HG02938 (cell line): ENCODE measurements around the gene TMTC2.

Source experiments
- ATAC-seq: cut with Tn5 transposase; IDR thresholded peaks from one replicate; pipeline ENCODE4 v1.9.1; 2021; ENCODE audit warnings: mild to moderate bottlenecking, moderate library complexity; ENCODE audit not compliant: unreplicated experiment

Gene TMTC2

GRCh38 chr12:82686168-82687020, at the start of gene TMTC2:
Gene TMTC2 (plus strand): TSS chr12:82686906.
- ATAC-seq: peak; percentile 79

GRCh38 chr12:82638324-82638723, 48.4 kb upstream of the TMTC2 start:
- peak; percentile 84 for ATAC-seq

DNA sequence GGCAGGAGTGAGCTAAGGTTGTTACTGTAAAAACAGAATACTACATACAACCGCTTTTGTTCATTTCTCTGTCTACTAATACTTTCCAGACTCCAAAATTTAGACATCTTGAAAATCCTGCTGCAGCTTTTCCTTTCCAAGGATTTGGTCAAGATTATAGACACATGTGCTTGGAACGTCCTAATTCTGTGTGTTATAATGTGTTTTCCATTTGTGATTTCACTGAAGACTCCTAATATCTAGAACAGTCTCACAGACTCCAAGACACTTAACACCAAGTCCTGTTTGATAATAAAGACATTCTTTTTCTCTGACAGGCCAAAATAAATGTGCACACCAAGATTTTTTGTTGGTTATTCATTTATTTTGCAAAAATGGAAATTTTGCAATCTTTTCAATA, 41.8 kb upstream of the TMTC2 start:
- no peak for ATAC-seq

DNA sequence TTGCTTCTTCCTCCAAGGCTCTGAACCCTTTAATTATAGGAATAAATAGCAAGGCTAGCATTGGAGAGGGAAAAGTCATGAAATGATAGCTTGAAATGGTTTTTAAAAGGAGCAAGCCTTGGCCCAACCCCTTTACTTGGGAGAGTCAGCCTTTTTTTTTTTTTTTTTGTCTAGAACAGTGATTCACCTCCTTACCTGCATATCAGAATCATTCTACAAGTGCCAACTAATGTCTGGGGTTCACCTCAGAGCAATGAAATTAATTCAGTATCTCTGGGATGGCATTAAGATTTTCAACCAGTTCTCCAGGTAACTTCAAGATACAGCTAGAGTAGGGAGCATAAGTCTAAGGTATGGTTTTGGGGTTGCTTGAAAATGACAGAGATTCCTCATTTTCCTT, 41.3 kb upstream of the TMTC2 start:
- no peak for ATAC-seq

DNA sequence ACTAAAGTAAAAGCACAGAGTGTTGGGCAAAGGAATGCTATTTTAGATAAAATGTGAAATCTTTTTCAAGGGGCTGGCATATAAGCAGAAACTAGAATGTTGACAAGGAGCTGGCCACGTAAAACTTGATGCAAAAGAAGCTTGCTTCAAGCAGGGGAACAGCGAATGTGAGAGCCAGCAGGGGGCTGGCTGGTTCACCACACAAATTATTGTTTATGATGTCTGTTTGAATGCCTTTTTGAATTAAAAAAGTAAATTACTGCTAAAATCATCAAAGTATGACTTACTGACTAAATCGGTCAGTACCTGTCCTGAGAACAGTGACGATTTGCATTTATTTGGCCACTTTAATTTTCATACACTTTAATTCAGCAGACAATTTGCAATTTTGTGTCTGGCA, 38.9 kb upstream of the TMTC2 start:
- ATAC-seq: no peak

- ATAC-seq: peak; percentile 41
Observed at GRCh38 chr12:82648259-82648909, 38.3 kb upstream of the TMTC2 start.

DNA sequence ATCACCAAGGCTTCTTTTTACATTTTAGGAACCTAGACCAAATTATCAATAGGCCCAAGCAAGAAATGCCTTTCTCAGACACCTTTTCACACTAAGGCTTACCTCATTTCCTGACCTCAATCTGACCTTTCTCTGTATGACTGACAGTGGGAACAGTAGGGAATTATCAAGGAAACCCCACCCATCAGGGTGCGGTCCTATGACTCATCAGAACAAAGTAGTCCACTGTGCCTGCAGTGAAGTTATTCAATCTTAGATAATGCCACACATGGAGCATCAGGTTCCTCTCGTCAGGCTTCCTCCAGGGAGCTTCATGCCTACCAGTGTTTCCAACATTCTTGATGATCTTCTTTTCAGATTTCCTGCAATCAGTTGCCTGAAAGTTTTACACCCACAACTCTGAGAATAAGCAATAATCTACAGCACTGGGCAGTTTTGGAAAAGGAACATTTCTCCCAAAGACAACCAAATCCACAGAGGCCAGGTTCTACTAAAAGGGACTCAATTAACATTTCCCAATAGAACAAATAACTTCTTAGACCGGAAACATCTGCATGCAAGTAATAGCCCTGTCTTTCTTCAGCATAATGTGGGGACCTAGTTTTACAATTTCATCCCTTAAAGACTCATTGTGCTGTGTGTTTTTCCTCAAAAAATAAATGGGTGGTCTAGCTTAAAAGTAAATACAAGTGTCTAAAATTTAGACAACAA, 35.9 kb upstream of the TMTC2 start:
- peak; percentile 76 for ATAC-seq

GRCh38 chr12:82651489-82651888, 35.2 kb upstream of the TMTC2 start:
- ATAC-seq: no peak

- no peak for ATAC-seq
Observed at GRCh38 chr12:82652071-82652470, 34.6 kb upstream of the TMTC2 start.

GRCh38 chr12:82655751-82656150, 31.0 kb upstream of the TMTC2 start:
- no peak for ATAC-seq

- no peak for ATAC-seq
Observed at GRCh38 chr12:82659343-82660207, 27.1 kb upstream of the TMTC2 start.

- ATAC-seq: no peak
Observed at GRCh38 chr12:82660541-82661325, 26.0 kb upstream of the TMTC2 start.

- no peak for ATAC-seq
Observed at GRCh38 chr12:82663893-82664292, 22.8 kb upstream of the TMTC2 start.

- no peak for ATAC-seq
Observed at GRCh38 chr12:82665142-82665923, 21.4 kb upstream of the TMTC2 start.

DNA sequence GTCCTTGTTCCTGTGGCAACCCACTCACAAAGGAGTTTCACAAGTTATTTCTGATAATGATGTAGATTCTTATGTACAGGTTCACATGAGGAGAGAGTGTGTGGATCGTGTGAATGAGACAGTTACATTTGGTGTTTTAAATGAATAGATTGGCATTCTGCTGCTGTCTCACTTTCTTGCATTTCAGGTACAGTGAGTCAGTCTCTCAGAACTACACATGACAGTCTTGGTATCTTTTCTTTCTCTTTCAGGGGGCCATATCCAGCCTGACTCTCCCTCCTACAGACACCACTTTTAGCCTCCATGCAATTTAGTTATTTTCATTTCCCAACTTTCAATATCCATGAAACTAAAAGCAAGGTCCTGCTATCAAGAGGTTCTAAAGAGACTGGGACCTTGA, 19.9 kb upstream of the TMTC2 start:
- ATAC-seq: no peak

DNA sequence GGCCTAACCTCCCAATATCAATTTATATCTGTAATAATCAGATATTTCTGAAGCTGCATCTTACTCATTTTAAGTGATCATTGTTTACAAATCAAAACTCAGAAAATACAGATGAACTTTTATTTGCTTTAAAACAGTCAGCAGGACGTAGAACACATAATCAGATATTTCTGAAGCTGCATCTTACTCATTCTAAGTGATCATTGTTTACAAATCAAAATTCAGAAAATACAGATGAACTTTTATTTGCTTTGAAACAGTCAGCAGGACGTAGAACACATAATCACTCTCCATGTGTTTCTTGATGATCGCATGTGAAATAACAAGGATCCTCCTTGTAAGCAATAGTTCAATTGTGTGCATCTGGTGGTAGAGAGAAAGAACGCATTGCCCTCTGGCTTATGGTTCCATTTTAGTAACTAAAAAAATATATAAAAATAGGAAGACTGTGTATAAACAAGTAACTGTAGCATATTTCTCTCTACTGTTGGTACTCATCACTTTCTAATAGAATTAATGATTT, 15.0 kb upstream of the TMTC2 start:
- ATAC-seq: no peak

DNA sequence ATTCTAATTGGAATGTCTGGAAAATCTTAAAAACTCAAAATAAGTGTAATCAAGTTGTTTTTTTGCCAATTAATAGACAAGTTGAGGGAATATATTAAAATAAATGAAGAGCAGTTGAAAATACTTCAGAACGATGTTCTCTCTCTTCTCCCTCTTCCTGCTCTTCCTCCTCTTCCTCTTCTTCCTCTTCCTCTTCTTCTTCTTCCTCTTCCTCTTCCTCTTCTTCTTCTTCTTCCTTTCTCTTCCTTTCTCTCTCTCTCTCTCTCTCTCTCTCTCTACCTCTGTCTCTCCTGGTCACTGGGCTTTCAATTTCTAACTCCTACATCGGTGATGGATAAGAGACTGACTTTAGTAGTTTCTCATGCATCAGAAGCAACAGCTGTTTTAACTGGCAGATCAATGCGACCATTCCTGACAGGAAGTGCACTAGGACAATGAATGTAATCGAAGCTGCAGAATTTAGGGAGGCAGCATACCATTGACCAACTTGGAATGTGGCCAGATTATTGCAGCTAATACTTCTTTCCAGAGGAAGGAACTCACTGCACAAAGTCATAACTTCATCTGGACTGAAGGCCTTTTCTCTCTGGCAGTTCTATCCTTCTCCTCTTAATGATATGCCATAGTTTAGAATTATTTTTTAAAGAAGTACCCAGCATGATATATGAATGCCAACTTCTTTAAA, 13.8 kb upstream of the TMTC2 start:
- ATAC-seq: no peak

DNA sequence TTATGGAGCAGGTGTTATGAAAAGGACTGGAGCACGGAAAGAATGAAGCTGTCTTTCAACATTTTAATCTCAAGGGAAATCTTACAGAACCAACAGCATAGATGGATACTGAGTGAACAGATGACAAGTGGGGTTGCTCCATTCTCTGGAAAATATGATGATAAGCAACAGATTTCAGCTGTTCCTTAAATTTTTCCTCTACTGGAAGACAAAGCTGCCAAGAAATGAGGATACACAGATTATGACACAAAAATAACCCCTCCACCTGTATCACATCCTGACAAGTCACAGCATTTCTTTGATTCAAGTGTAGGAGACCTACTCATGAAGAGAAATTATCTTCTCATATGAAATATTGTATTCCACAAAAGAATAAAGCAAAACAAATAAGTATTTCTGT, 13.0 kb upstream of the TMTC2 start:
- ATAC-seq: no peak
